GM23338 (cell line): ENCODE results near the gene CD244. TPM values are rescaled to one million over a fixed set of nuclear protein-coding genes. Genes with fewer than 3 reads are reported as not detected.

Experiments
- ATAC-seq: fragments of 200-7000 bp; cut with Tn5 transposase; 3 replicates; pipeline ENCODE4 v1.9.1; 2020
- DNase-seq: peaks from one replicate; pipeline ENCODE4 v3.0.0-alpha.2; 2015; ENCODE audit warnings: low spot score
- H2AFZ ChIP-seq: fragments of 200-600 bp; sonication (generic); 2 replicates; pipeline ENCODE4 v1.8.0; 2016; ENCODE audit warnings: antibody characterized with exemption, mild to moderate bottlenecking, moderate library complexity
- H3F3A ChIP-seq: fragments of 200-600 bp; sonication (generic); replicated peaks from 2 replicates; pipeline ENCODE4 v1.8.0; 2017; ENCODE audit warnings: antibody characterized with exemption, mixed run types, low read depth
- H3K27ac ChIP-seq: fragments of 200-600 bp; sonication (generic); 2 replicates; pipeline ENCODE4 v1.6.1; 2016; ENCODE audit warnings: low read depth
- H3K27me3 ChIP-seq: fragments of 200-600 bp; sonication (generic); 2 replicates; pipeline ENCODE4 v1.8.0; 2016; ENCODE audit warnings: mild to moderate bottlenecking, mixed run types, moderate library complexity; ENCODE audit not compliant: insufficient read depth
- H3K36me3 ChIP-seq: fragments of 200-600 bp; sonication (generic); 2 replicates; pipeline ENCODE4 v1.8.0; 2016; ENCODE audit warnings: mild to moderate bottlenecking; ENCODE audit not compliant: insufficient read depth
- H3K4me1 ChIP-seq: fragments of 200-600 bp; sonication (generic); 2 replicates; pipeline ENCODE4 v1.8.0; 2016; ENCODE audit warnings: mild to moderate bottlenecking, moderate library complexity; ENCODE audit not compliant: insufficient read depth
- H3K4me2 ChIP-seq: fragments of 200-600 bp; sonication (generic); 2 replicates; pipeline ENCODE4 v1.7.1; 2017; ENCODE audit warnings: mixed run types
- H3K4me3 ChIP-seq: fragments of 200-600 bp; sonication (generic); 2 replicates; pipeline ENCODE4 v1.6.1; 2016; ENCODE audit warnings: mixed run types
- H3K79me2 ChIP-seq: fragments of 200-600 bp; sonication (generic); replicated peaks from 2 replicates; pipeline ENCODE4 v1.8.0; 2017; ENCODE audit warnings: mild to moderate bottlenecking; ENCODE audit not compliant: insufficient read depth
- H3K9me2 ChIP-seq: fragments of 200-600 bp; sonication (generic); 2 replicates; pipeline ENCODE4 v1.8.0; 2017; ENCODE audit not compliant: insufficient read depth
- H4K20me1 ChIP-seq: fragments of 200-600 bp; sonication (generic); replicated peaks from 2 replicates; pipeline ENCODE4 v1.8.0; 2017; ENCODE audit warnings: mild to moderate bottlenecking; ENCODE audit not compliant: insufficient read depth
- H3K27ac Mint-ChIP-seq: 2 replicates; pipeline ENCODE4 v1.8.0; 2020; ENCODE audit warnings: inconsistent platforms, mild to moderate bottlenecking, moderate library complexity, mixed read lengths
- H3K27me3 Mint-ChIP-seq: 3 replicates; pipeline ENCODE4 v1.8.0; 2022; ENCODE audit warnings: low read depth, mild to moderate bottlenecking, moderate library complexity, mixed read lengths, inconsistent platforms; ENCODE audit not compliant: insufficient read depth, poor library complexity
- H3K36me3 Mint-ChIP-seq: 3 replicates; pipeline ENCODE4 v1.8.0; 2021; ENCODE audit warnings: low read depth, mild to moderate bottlenecking, inconsistent platforms, moderate library complexity, mixed read lengths
- H3K4me1 Mint-ChIP-seq: 3 replicates; pipeline ENCODE4 v1.8.0; 2020; ENCODE audit warnings: mild to moderate bottlenecking, inconsistent platforms, mixed read lengths
- H3K4me3 Mint-ChIP-seq: 3 replicates; pipeline ENCODE4 v1.8.0; 2021; ENCODE audit warnings: moderate library complexity, mild to moderate bottlenecking, inconsistent platforms, mixed read lengths
- H3K9me3 Mint-ChIP-seq: 3 replicates; pipeline ENCODE4 v1.8.0; 2020; ENCODE audit warnings: moderate library complexity, mild to moderate bottlenecking, inconsistent platforms, mixed read lengths
- CREB1 ChIP-seq: fragments of 250-450 bp; sonication (Bioruptor Pico); IDR thresholded peaks from 2 replicates; pipeline ENCODE4 v1.5.0; 2020; ENCODE audit warnings: low read depth, mild to moderate bottlenecking, moderate library complexity
- CTCF ChIP-seq, 2 experiments: fragments of 200-600 bp in 1 of 2; sonication (generic) in 1 of 2; conservative IDR thresholded peaks; 2 replicates each; pipeline versions ENCODE4 v1.5.1 to v1.6.1; 2016 to 2017; ENCODE audit warnings: antibody characterized with exemption in 2 of 2, low read depth in 2 of 2, mild to moderate bottlenecking in 2 of 2, moderate library complexity in 1 of 2
- ETS1 ChIP-seq: IDR thresholded peaks from 2 replicates; pipeline ENCODE4 v1.6.1; 2016; ENCODE audit warnings: antibody characterized with exemption
- EZH2 ChIP-seq: fragments of 200-600 bp; sonication (generic); IDR thresholded peaks from one replicate; pipeline ENCODE4 v1.8.0; 2017; ENCODE audit warnings: antibody characterized with exemption, mild to moderate bottlenecking, low read depth; ENCODE audit not compliant: unreplicated experiment
- EZH2phosphoT487 ChIP-seq: fragments of 200-600 bp; sonication (generic); IDR thresholded peaks from one replicate; pipeline ENCODE4 v1.8.1; 2018; ENCODE audit warnings: antibody characterized with exemption; ENCODE audit not compliant: unreplicated experiment
- JUNB ChIP-seq: IDR thresholded peaks from one replicate; pipeline ENCODE4 v1.6.1; 2016; ENCODE audit warnings: antibody characterized with exemption; ENCODE audit not compliant: unreplicated experiment
- NANOG ChIP-seq: IDR thresholded peaks from 2 replicates; pipeline ENCODE4 v1.6.1; 2016; ENCODE audit warnings: antibody characterized with exemption, borderline replicate concordance
- POLR2AphosphoS5 ChIP-seq: IDR thresholded peaks from 2 replicates; pipeline ENCODE4 v1.6.1; 2016; ENCODE audit warnings: antibody characterized with exemption, low read depth
- REST ChIP-seq: IDR thresholded peaks from one replicate; pipeline ENCODE4 v1.6.1; 2018; ENCODE audit warnings: antibody characterized with exemption; ENCODE audit not compliant: unreplicated experiment
- STAT1 ChIP-seq: IDR thresholded peaks from one replicate; pipeline ENCODE4 v1.6.1; 2016; ENCODE audit warnings: antibody characterized with exemption; ENCODE audit not compliant: unreplicated experiment
- ZNF114 ChIP-seq: fragments of 250-450 bp; sonication (Bioruptor Pico); IDR thresholded peaks from 2 replicates; pipeline ENCODE4 v1.5.0; 2020; ENCODE audit warnings: mild to moderate bottlenecking, moderate library complexity
- ZNF331 ChIP-seq: fragments of 250-450 bp; sonication (Bioruptor Pico); IDR thresholded peaks from 2 replicates; pipeline ENCODE4 v1.5.0; 2020; ENCODE audit warnings: low read depth, mild to moderate bottlenecking, moderate library complexity
- ZNF462 ChIP-seq: fragments of 250-450 bp; sonication (Bioruptor Pico); IDR thresholded peaks from 2 replicates; pipeline ENCODE4 v1.5.0; 2020; ENCODE audit warnings: mild to moderate bottlenecking, moderate library complexity
- polyA plus RNA-seq: library from polyadenylated mRNA; unstranded; fragments of >200 nt; fragmentation: Nextera tagmentation; extraction: Ambion mirVana; gene quantifications from 2 replicates; pipeline ENCODE4 v1.2.1, GENCODE V29; 2016
- total RNA-seq: library from RNA; depleted of rRNA; stranded (reverse); fragments of >200 nt; shearing (Covaris generic); gene quantifications from 2 replicates; pipeline ENCODE4 v1.2.3, GENCODE V29; 2014

Gene CD244
- total and polyA plus RNA-seq, 2 experiments from 2014 or later, result not detected

- H3K27ac Mint-ChIP-seq, result no peak overlapping the region
- Histone ChIP-seq H4K20me1 (no peaks in the 10 kb centered on the region), H3K27me3 (no peaks in the 10 kb centered on the region), H3K79me2 (no peaks in the 10 kb centered on the region), H2AFZ (peak overlapping the region; percentile 74), H3K9me2 (peaks cover 5% of the 10 kb centered on the region; the same call in 1 of the 2 replicates), H3K36me3 (no peaks in the 10 kb centered on the region), H3K4me1 (peaks cover 5% of the 10 kb centered on the region; the same call in 1 of the 2 replicates), H3K27ac (no peak overlapping the region), H3K4me3 (no peak overlapping the region), H3K4me2 (no peak overlapping the region), H3F3A (no peaks in the 10 kb centered on the region)
- H3K9me3 Mint-ChIP-seq, result no peaks in the 10 kb centered on the region
- no peaks in the 10 kb centered on the region for H3K36me3 Mint-ChIP-seq
- ATAC-seq, result no peak
- peaks cover 12% of the 10 kb centered on the region for H3K4me1 Mint-ChIP-seq
- peaks cover 9% of the 10 kb centered on the region for H3K27me3 Mint-ChIP-seq
- no peak for DNase-seq
- H3K4me3 Mint-ChIP-seq, result no peak overlapping the region
- TF ChIP-seq EZH2 (no peak), ZNF114 (no peak), JUNB (no peak), POLR2AphosphoS5 (no peak), ZNF462 (CRISPR knock-in tag) (no peak), EZH2phosphoT487 (no peak), STAT1 (no peak), ETS1 (no peak), CREB1 (CRISPR knock-in tag) (no peak), ZNF331 (no peak), NANOG (no peak), CTCF (conservative IDR thresholded peaks at IDR 0.05; ENCODE audit: low read depth in 2 of 2) (no peak), REST (no peak)
Observed at GRCh38 chr1:160829766-160830165, 32.9 kb downstream of the CD244 start.
